GM21619 (cell line): ENCODE data around the gene WIPF2.

Source experiments
- ATAC-seq: cut with Tn5 transposase; IDR thresholded peaks from one replicate; pipeline ENCODE4 v1.9.1; 2021; ENCODE audit not compliant: unreplicated experiment

Gene WIPF2

GRCh38 chr17:40325156-40326013, 106.3 kb downstream of the WIPF2 start:
- no peak for ATAC-seq

- no peak for ATAC-seq
Observed at GRCh38 chr17:40326014-40326831, 107.1 kb downstream of the WIPF2 start.

GRCh38 chr17:40326832-40327199, 107.7 kb downstream of the WIPF2 start:
- ATAC-seq = no peak

- no peak for ATAC-seq
Observed at GRCh38 chr17:40327244-40327729, 108.2 kb downstream of the WIPF2 start.

GRCh38 chr17:40327735-40328385, 108.8 kb downstream of the WIPF2 start:
- ATAC-seq = no peak

DNA sequence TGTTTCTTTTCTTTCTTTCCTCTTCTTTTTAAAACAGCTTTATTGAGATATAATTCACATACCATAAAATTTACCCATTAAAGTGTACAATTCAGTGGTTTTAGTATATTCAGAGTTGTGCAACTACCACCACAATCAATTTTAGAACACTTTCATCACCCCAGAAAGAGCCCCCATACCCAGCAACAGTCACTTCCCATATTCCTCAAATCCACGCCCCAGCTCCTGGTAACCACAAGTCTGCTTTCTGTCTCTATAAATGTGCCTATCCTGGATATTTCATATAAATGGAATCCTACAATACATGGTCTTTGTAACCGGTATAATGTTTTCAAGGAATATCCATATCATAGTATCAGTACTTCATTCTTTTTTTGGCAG, 109.3 kb downstream of the WIPF2 start:
- no peak for ATAC-seq

GRCh38 chr17:40329839-40330794, 111.0 kb downstream of the WIPF2 start:
- no peak for ATAC-seq

GRCh38 chr17:40330850-40331470, 111.9 kb downstream of the WIPF2 start:
- no peak for ATAC-seq

DNA sequence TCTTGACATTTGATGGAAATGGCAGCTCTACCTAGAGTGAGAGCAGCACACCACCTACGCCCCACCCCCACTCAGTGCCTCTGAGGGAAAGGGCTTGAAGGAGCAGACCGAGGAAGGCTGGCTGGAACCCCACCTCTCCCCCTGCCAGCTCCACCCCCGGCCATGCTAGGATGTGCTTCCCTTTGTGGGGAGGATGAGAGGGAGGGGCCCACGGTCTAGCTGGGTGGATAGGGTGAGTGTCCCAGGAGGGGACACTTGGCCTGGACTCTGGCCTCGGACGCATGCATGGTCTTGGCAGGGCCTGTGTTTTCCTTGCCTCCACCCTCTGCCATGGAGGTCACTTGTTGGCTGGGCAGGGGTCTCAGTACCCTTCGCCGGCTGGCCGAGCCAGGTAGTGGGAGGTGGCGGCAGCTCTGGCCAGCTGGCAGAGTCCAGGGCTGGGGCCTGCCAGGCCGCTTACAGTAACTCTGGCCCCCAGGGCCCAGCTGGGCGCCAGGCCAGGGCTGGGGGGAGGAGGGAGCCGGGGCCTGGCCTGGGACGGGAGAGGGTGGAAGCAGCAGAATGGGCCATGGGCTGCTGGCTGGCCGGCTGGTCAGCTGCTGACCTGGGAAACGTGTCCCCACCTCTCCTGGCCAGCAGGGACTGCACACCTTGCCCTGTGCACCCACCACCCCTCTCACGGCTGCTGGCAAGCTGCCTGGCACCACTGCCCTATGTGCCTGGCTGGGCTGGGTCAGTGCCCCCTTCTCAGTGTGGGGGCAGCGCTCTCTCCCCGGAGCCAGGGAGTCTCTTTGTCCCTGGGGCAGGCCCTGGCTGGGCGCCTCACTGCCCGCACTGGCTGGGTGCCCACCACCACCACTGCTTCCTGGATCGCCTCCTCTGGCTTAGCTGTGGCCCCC, 112.9 kb downstream of the WIPF2 start:
- ATAC-seq = no peak
